ENCODE measurements around the gene PTDSS2. TPM values are rescaled to one million over a fixed set of nuclear protein-coding genes. Genes with fewer than 3 reads are reported as not detected.
A peak's percentile ranks its signal among the peaks of the same experiment; 100 is the strongest.

Gene PTDSS2
- total and polyA plus RNA-seq, 2 of the 13 experiments (the other 11 are each of a cell fraction or from before 2014, with no cell fraction given): 21.7 to 26.4 TPM

DNA sequence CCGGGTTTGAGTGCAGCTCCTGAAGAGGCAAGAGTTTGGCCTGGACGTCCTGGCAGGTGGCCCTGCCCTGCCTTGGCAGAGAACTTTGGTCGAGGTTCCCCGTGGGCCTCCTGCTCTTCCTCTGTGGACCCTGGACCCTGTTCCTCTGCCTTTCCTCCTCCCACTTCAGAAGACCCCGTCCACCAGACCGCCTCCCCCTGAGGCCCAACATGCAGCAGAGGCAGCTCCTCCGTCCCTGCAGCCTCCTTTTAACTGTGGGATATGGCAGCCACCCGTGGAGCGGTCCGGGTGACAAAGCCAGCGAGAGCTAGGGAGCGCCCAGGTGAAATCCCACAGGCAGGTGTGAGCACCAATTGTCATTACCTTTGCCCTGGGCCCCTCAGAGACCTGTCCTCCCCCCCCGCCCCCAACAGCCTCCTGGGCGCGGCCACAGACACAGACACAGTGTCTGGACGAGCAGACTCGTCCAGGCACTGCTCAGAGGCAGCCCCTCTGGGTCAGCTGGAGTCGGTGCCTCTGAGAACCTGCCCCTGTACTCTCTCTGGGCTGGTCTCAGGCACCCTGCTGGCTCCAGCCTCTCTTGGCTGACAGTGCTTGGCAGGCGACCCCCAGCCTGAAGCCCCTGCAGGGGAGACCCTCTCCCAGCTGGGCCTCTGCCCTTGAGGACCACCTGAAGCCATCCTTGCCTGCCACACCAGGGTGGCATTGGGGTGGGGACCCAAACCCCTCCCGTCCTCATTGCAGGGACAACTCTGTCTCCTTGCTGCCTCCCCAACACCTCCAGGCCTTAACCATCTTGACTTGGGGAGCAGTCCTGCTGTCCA is 4.1 kb upstream of the PTDSS2 start (continued):
- TF ChIP-seq, protein P1, sequence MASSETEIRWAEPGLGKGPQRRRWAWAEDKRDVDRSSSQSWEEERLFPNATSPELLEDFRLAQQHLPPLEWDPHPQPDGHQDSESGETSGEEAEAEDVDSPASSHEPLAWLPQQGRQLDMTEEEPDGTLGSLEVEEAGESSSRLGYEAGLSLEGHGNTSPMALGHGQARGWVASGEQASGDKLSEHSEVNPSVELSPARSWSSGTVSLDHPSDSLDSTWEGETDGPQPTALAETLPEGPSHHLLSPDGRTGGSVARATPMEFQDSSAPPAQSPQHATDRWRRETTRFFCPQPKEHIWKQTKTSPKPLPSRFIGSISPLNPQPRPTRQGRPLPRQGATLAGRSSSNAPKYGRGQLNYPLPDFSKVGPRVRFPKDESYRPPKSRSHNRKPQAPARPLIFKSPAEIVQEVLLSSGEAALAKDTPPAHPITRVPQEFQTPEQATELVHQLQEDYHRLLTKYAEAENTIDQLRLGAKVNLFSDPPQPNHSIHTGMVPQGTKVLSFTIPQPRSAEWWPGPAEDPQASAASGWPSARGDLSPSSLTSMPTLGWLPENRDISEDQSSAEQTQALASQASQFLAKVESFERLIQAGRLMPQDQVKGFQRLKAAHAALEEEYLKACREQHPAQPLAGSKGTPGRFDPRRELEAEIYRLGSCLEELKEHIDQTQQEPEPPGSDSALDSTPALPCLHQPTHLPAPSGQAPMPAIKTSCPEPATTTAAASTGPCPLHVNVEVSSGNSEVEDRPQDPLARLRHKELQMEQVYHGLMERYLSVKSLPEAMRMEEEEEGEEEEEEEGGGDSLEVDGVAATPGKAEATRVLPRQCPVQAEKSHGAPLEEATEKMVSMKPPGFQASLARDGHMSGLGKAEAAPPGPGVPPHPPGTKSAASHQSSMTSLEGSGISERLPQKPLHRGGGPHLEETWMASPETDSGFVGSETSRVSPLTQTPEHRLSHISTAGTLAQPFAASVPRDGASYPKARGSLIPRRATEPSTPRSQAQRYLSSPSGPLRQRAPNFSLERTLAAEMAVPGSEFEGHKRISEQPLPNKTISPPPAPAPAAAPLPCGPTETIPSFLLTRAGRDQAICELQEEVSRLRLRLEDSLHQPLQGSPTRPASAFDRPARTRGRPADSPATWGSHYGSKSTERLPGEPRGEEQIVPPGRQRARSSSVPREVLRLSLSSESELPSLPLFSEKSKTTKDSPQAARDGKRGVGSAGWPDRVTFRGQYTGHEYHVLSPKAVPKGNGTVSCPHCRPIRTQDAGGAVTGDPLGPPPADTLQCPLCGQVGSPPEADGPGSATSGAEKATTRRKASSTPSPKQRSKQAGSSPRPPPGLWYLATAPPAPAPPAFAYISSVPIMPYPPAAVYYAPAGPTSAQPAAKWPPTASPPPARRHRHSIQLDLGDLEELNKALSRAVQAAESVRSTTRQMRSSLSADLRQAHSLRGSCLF (CRISPR knock-in tag; IDR thresholded peaks at IDR 0.05; ENCODE audit: borderline replicate concordance): no peak
- no peak for TF ChIP-seq NFYC (CRISPR knock-in tag; IDR thresholded peaks at IDR 0.05)
- no peak for TF ChIP-seq ZNF235 (CRISPR knock-in tag; IDR thresholded peaks at IDR 0.05; ENCODE audit: borderline replicate concordance)
- TF ChIP-seq ZNF317 (CRISPR knock-in tag; IDR thresholded peaks at IDR 0.05): no peak
- no peak; the same call in 1 of the 2 replicates for TF ChIP-seq ERF (CRISPR knock-in tag; IDR thresholded peaks at IDR 0.05)
- TF ChIP-seq TCF7 (IDR thresholded peaks at IDR 0.05; ENCODE audit: low read depth): no peak
- TF ChIP-seq ARNT2 (CRISPR knock-in tag; IDR thresholded peaks at IDR 0.05; ENCODE audit: low read depth): no peak
- TF ChIP-seq PHB2 (IDR thresholded peaks at IDR 0.05; ENCODE audit: partially characterized antibody): no peak
- TF ChIP-seq ZFP62 (CRISPR knock-in tag; IDR thresholded peaks at IDR 0.05): no peak
- TF ChIP-seq ZNF292 (CRISPR knock-in tag; IDR thresholded peaks at IDR 0.05; ENCODE audit: borderline replicate concordance, low read depth): peak; percentile 67; the same call in 1 of the 2 replicates
- TF ChIP-seq FOXJ3 (CRISPR knock-in tag; IDR thresholded peaks at IDR 0.05; ENCODE audit: borderline replicate concordance): no peak
- TF ChIP-seq CCDC6 (CRISPR knock-in tag; IDR thresholded peaks at IDR 0.05): no peak
- no peak for TF ChIP-seq RARA (CRISPR knock-in tag; IDR thresholded peaks at IDR 0.05)
- no peak for TF ChIP-seq ZNF232 (CRISPR knock-in tag; IDR thresholded peaks at IDR 0.05; ENCODE audit: borderline replicate concordance)
- TF ChIP-seq NCOR1 (IDR thresholded peaks at IDR 0.05; ENCODE audit: borderline replicate concordance, low read length): peak; percentile 73
- TF ChIP-seq, protein P2, sequence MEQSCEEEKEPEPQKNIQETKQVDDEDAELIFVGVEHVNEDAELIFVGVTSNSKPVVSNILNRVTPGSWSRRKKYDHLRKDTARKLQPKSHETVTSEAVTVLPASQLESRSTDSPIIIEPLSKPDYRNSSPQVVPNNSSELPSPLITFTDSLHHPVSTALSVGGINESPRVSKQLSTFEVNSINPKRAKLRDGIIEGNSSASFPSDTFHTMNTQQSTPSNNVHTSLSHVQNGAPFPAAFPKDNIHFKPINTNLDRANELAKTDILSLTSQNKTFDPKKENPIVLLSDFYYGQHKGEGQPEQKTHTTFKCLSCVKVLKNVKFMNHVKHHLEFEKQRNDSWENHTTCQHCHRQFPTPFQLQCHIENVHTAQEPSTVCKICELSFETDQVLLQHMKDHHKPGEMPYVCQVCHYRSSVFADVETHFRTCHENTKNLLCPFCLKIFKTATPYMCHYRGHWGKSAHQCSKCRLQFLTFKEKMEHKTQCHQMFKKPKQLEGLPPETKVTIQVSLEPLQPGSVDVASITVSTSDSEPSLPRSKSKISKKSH (CRISPR knock-in tag; IDR thresholded peaks at IDR 0.05; ENCODE audit: borderline replicate concordance): no peak
- peak; percentile 44; the same call in 1 of the 2 replicates for TF ChIP-seq ZNF746 (CRISPR knock-in tag; IDR thresholded peaks at IDR 0.05)
- TF ChIP-seq ZNF121 (CRISPR knock-in tag; IDR thresholded peaks at IDR 0.05): no peak
- no peak for TF ChIP-seq ZNF589 (CRISPR knock-in tag; conservative IDR thresholded peaks at IDR 0.05)
- TF ChIP-seq CBX1 (IDR thresholded peaks at IDR 0.05; ENCODE audit: low read depth): no peak
- no peak for TF ChIP-seq ZNF546 (CRISPR knock-in tag; conservative IDR thresholded peaks at IDR 0.05)
- TF ChIP-seq NBN (conservative IDR thresholded peaks at IDR 0.05): no peak
- TF ChIP-seq, protein P3, sequence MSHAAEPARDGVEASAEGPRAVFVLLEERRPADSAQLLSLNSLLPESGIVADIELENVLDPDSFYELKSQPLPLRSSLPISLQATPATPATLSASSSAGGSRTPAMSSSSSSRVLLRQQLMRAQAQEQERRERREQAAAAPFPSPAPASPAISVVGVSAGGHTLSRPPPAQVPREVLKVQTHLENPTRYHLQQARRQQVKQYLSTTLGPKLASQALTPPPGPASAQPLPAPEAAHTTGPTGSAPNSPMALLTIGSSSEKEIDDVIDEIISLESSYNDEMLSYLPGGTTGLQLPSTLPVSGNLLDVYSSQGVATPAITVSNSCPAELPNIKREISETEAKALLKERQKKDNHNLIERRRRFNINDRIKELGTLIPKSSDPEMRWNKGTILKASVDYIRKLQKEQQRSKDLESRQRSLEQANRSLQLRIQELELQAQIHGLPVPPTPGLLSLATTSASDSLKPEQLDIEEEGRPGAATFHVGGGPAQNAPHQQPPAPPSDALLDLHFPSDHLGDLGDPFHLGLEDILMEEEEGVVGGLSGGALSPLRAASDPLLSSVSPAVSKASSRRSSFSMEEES (CRISPR knock-in tag; IDR thresholded peaks at IDR 0.05): no peak
- TF ChIP-seq ZNF569 (CRISPR knock-in tag; IDR thresholded peaks at IDR 0.05; ENCODE audit: borderline replicate concordance): no peak
